Non-pigmented ciliary epithelial cell (primary cell): ENCODE data around the gene PACRG.

Experiments
- DNase-seq: peaks from one replicate; pipeline ENCODE4 v3.0.0-alpha.2; 2010; ENCODE audit warnings: low read depth

PACRG gene

GRCh38 chr6:163085861-163086623 lies 358.3 kb downstream of the PACRG start:
- DNase-seq, result no peak

- no peak for DNase-seq
Measured at GRCh38 chr6:163086624-163086920, 358.8 kb downstream of the PACRG start.

- no peak for DNase-seq
Measured at GRCh38 chr6:163087981-163088380, 360.2 kb downstream of the PACRG start.

- no peak for DNase-seq
Measured at GRCh38 chr6:163092876-163093275, 365.1 kb downstream of the PACRG start.

- no peak for DNase-seq
Measured at GRCh38 chr6:163094881-163095280, 367.1 kb downstream of the PACRG start.

GRCh38 chr6:163095401-163095800 lies 367.6 kb downstream of the PACRG start:
- no peak for DNase-seq

GRCh38 chr6:163098827-163099479 lies 371.2 kb downstream of the PACRG start:
- no peak for DNase-seq

- no peak for DNase-seq
Measured at GRCh38 chr6:163099621-163100171, 371.9 kb downstream of the PACRG start.

GRCh38 chr6:163100259-163100658 lies 372.5 kb downstream of the PACRG start:
- no peak for DNase-seq

GRCh38 chr6:163113358-163113962 lies 385.7 kb downstream of the PACRG start:
- no peak for DNase-seq

GRCh38 chr6:163118941-163119340 lies 391.2 kb downstream of the PACRG start:
- no peak for DNase-seq

- DNase-seq, result no peak
Measured at GRCh38 chr6:163120223-163120622, 392.4 kb downstream of the PACRG start.

- DNase-seq, result no peak
Measured at GRCh38 chr6:163121270-163121669, 393.5 kb downstream of the PACRG start.

GRCh38 chr6:163122365-163122764 lies 394.6 kb downstream of the PACRG start:
- DNase-seq, result no peak

- no peak for DNase-seq
Measured at GRCh38 chr6:163123098-163123497, 395.3 kb downstream of the PACRG start.

- DNase-seq, result no peak
Measured at GRCh38 chr6:163126741-163127140, 399.0 kb downstream of the PACRG start.

GRCh38 chr6:163127587-163127986 lies 399.8 kb downstream of the PACRG start:
- no peak for DNase-seq

- DNase-seq, result no peak
Measured at GRCh38 chr6:163128324-163128723, 400.6 kb downstream of the PACRG start.

GRCh38 chr6:163132050-163132750 lies 404.4 kb downstream of the PACRG start:
- DNase-seq, result no peak

- DNase-seq, result no peak
Measured at GRCh38 chr6:163133017-163133416, 405.2 kb downstream of the PACRG start.

- DNase-seq, result no peak
Measured at GRCh38 chr6:163133691-163134090, 405.9 kb downstream of the PACRG start.

GRCh38 chr6:163136681-163137397 lies 409.1 kb downstream of the PACRG start:
- DNase-seq, result no peak
